NCI-H1092 (cell line): ENCODE data around the gene NSL1.
"Not testable (repeated sequence)": the region's sequence is repeated elsewhere in the genome, so short reads cannot be mapped to it uniquely, and the experiment has no call there.

Experiments used
- DNase-seq: peaks from one replicate; lab custom pipeline; 2025; lab: John Stamatoyannopoulos, UW

Gene NSL1

GRCh38 chr1:212791676-212792395 lies at the start of gene NSL1, which contains the start of gene TATDN3:
NSL1 (minus strand) TSS chr1:212791777; CDS start chr1:212791763, 14 bp downstream.
TATDN3 (plus strand) TSS chr1:212791894; CDS start chr1:212791922, 28 bp downstream.
- peak; percentile 97 for DNase-seq

- no peak for DNase-seq
These were observed 46.6 kb upstream of the NSL1 start for GRCh38 chr1:212838145-212838544.

- not testable (repeated sequence) for DNase-seq
These were observed 41.9 kb upstream of the NSL1 start for GRCh38 chr1:212833211-212834207.

GRCh38 chr1:212828395-212828794 lies 36.8 kb upstream of the NSL1 start:
- DNase-seq, result no peak

GRCh38 chr1:212827831-212828278 lies 36.3 kb upstream of the NSL1 start:
- DNase-seq, result no peak

- DNase-seq, result no peak
These were observed 35.7 kb upstream of the NSL1 start for GRCh38 chr1:212827171-212827776.

GRCh38 chr1:212825798-212826452 lies 34.3 kb upstream of the NSL1 start:
- no peak for DNase-seq

GRCh38 chr1:212824201-212824600 lies 32.6 kb upstream of the NSL1 start:
- no peak for DNase-seq

- DNase-seq, result no peak
These were observed 31.4 kb upstream of the NSL1 start for GRCh38 chr1:212822956-212823355.

GRCh38 chr1:212820969-212821368 lies 29.4 kb upstream of the NSL1 start:
- no peak for DNase-seq

- no peak for DNase-seq
These were observed 28.1 kb upstream of the NSL1 start for GRCh38 chr1:212819726-212820125.

GRCh38 chr1:212816567-212817278 lies 25.1 kb upstream of the NSL1 start:
- no peak for DNase-seq

- DNase-seq, result no peak
These were observed 23.2 kb upstream of the NSL1 start for GRCh38 chr1:212814537-212815334.

GRCh38 chr1:212805767-212806166 lies 14.2 kb upstream of the NSL1 start:
- no peak for DNase-seq

- no peak for DNase-seq
These were observed 6.1 kb upstream of the NSL1 start for GRCh38 chr1:212797681-212798080.

GRCh38 chr1:212794561-212795014 lies 3.0 kb upstream of the NSL1 start:
- DNase-seq, result no peak

- DNase-seq, result no peak
These were observed 875 bp upstream of the NSL1 start for GRCh38 chr1:212792396-212792908.

GRCh38 chr1:212791261-212791675 lies 309 bp downstream of the NSL1 start:
- DNase-seq, result peak; percentile 75

GRCh38 chr1:212785871-212786270 lies 5.7 kb downstream of the NSL1 start:
- no peak for DNase-seq

GRCh38 chr1:212783976-212784375 lies 7.6 kb downstream of the NSL1 start:
- no peak for DNase-seq
